HG03558 (cell line): ENCODE data around the gene MOGAT3.
"Not testable (repeated sequence)": the region's sequence is repeated elsewhere in the genome, so short reads cannot be mapped to it uniquely, and the experiment has no call there.

Experiments used
- ATAC-seq: cut with Tn5 transposase; IDR thresholded peaks from one replicate; pipeline ENCODE4 v1.9.1; 2021; ENCODE audit warnings: moderate number of reproducible peaks; ENCODE audit not compliant: unreplicated experiment; ENCODE audit errors: extremely low read depth

Gene MOGAT3

GRCh38 chr7:101207459-101207858, 6.6 kb upstream of the MOGAT3 start:
- no peak for ATAC-seq

GRCh38 chr7:101206665-101207042, 5.8 kb upstream of the MOGAT3 start:
- no peak for ATAC-seq

- no peak for ATAC-seq
Measured at GRCh38 chr7:101205901-101206664, 5.2 kb upstream of the MOGAT3 start.

GRCh38 chr7:101203740-101204738, 3.2 kb upstream of the MOGAT3 start:
- not testable (repeated sequence) for ATAC-seq

GRCh38 chr7:101202603-101202918, 1.7 kb upstream of the MOGAT3 start:
- ATAC-seq = no peak

- no peak for ATAC-seq
Measured at GRCh38 chr7:101201695-101202602, 1.1 kb upstream of the MOGAT3 start.

- ATAC-seq = no peak
Measured at GRCh38 chr7:101200504-101200861, 353 bp downstream of the MOGAT3 start.

- not testable (repeated sequence) for ATAC-seq
Measured at GRCh38 chr7:101199522-101199921, 1.3 kb downstream of the MOGAT3 start.

- ATAC-seq = no peak
Measured at GRCh38 chr7:101198476-101198875, 2.4 kb downstream of the MOGAT3 start.

- ATAC-seq = no peak
Measured at GRCh38 chr7:101197991-101198390, 2.8 kb downstream of the MOGAT3 start.

GRCh38 chr7:101195884-101196283, 5.0 kb downstream of the MOGAT3 start:
- no peak for ATAC-seq

GRCh38 chr7:101189109-101189508, 11.7 kb downstream of the MOGAT3 start:
- no peak for ATAC-seq

- ATAC-seq = no peak
Measured at GRCh38 chr7:101186844-101187428, 13.9 kb downstream of the MOGAT3 start.

- ATAC-seq = no peak
Measured at GRCh38 chr7:101186194-101186593, 14.6 kb downstream of the MOGAT3 start.

- no peak for ATAC-seq
Measured at GRCh38 chr7:101185258-101185839, 15.5 kb downstream of the MOGAT3 start.

GRCh38 chr7:101180130-101180755, 20.6 kb downstream of the MOGAT3 start, which contains the start of gene NAT16:
NAT16 (minus strand) TSS chr7:101180293; CDS start chr7:101174807, 5,486 bp downstream.
- no peak for ATAC-seq

- ATAC-seq = no peak
Measured at GRCh38 chr7:101179713-101180112, 21.1 kb downstream of the MOGAT3 start.

- ATAC-seq = no peak
Measured at GRCh38 chr7:101179117-101179516, 21.7 kb downstream of the MOGAT3 start.

GRCh38 chr7:101177644-101178043, 23.2 kb downstream of the MOGAT3 start:
- ATAC-seq = no peak
